ENCODE results near the gene KCNMB3.
A peak's percentile ranks its signal among the peaks of the same experiment; 100 is the strongest.
"Not testable (repeated sequence)": the region's sequence is repeated elsewhere in the genome, so short reads cannot be mapped to it uniquely, and the experiment has no call there.

The KCNMB3 gene

DNA sequence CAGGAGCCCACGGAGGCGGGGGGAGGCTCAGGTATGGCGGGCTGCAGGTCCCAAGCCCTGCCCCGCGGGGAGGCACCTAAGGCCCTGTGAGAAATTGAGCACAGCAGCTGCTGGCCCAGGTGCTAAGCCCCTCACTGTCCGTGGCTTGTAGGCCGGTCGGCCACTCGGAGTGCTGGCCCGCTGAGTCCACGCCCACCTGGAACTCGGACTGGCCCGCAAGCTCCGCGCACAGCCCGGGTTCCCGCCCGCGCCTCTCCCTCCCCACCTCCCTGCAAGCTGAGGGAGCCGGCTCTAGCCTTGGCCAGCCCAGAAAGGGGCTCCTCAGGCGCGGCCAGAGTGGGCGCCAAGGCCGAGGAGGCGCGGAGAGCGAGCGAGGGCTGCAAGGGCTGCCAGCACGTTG is 12.2 kb upstream of the KCNMB3 start:
- no peak for DNase-seq

DNA sequence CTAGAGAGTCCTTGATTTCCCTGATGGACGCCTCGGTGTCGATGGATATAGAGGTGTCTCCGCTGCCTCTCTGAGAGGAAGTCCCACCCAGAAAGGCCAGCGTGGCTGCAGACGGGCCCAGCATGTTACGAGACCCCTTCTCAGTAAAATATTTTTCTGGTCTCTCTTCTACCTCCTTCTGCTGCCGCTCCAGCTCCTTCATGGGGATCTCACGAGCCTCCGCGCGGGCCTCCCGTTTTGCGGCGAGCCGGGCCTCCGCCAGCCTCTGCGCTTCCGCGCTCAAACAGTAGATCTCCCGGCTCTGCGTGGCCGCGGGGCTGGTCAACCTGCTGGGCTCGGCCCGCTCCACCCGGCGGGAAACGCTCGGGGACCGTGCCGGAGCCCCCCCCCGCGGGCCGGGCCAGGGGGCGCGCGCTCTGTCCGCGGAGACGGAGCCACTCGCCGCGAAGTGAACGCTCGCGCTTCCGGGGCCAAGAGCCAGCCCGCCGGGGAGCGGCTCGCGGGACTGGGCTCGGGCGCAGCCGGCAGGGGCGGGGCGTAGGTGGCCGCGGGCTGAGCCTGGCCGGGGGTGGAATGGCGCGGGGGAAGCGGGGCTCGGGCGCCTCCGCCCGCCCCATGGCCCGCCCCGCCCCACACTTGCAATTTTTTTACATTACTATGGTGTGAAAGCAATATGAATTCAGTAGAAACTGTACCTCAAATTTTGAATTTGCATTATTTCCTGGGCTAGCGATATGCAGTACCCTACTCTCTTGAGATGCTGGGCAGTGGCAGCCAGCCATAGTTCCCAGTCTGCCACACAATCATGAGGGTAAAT is 10.2 kb upstream of the KCNMB3 start:
- peak; percentile 61 for DNase-seq

DNA sequence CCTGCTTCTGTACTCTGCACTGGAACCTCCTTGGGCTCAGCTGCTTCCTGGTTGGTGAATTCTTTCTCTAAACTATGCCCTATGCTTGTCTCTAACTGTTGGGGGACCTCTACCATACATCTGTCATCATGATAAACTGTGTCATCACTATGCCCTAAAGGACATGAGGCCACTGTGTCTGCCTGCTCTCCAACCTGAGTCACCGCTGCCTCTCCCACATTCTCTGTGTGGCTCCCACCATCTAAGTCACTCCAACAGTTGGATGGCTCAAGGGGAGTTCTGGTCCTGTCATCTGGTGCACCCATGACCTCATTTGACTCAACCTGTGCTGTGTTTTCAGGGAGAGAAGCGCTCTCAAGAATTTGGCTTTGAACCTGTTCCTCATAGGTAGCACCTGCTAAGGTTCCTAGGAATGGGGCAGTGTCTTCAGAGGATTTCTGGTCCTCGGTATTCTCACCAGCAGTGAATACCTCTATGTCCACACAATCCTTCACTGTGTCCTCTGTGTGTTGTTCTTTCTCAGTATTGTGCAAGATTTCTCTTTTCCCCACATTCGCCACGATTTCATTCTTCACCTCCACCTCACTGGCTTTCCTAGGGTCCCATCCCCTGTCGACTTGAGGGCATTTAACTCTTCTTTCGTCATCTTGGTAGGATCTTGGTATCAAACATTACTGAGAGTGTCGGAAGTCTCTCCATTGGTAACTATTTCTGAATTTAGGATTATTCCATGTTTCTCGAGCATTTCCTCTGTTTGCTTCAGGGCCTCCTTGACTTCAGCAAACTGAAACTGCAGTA is 9.2 kb upstream of the KCNMB3 start:
- DNase-seq, result not testable (repeated sequence)

DNA sequence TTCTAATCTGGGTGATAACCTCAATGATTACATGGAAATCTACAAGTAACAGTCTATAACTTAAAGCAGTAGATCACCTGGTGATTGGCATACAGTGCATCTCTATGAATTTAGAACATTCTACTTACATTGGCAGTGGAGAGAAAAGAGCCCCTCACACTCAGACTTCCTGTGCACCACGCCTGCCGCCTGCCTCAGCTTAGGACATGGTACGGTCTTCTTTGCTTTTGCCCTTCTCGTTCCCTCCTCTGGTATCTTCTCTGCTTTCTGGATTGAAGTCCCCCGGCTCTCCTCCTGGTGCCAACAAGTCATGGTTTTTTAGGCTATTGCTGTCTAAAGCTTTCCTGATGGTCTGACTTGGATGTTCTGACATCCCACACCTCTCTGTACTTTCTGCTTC is 7.9 kb upstream of the KCNMB3 start:
- no peak for DNase-seq

DNA sequence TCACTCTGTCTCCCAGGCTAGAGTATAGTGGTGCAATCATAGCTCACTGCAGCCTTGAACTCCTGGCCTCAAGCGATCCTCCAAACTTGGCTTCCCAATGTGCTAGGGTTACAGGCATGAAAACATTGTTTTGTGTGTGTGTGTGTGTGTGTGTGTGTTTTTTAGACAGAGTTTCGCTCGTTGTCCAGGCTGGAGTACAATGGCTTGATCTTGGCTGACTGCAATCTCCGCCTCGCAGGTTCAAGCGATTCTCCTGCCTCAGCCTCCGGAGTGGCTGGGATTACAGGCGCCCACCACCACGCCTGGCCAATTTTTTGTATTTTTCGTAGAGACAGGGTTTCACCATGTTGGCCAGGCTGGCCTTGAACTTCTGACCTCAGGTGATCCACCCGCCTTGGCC is 6.8 kb upstream of the KCNMB3 start:
- DNase-seq, result not testable (repeated sequence)

DNA sequence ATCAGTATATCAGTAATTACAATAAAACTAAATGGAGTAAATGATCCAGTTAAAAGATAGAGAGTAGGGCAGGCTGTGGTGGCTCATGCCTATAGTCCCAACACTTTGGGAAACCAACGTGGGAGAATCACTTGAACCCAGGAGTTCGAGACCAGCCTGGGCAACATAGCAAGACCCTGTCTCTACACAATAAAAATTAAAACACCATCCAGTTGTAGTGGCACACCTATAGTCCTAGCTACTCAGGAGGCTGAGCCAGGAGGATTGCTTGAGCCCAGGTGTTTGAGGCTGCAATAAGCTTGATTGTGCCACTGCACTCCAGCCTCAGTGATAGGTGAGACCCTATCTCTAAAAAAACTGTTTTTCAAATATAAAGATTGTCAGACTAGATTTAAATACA is 5.9 kb upstream of the KCNMB3 start:
- no peak for DNase-seq

DNA sequence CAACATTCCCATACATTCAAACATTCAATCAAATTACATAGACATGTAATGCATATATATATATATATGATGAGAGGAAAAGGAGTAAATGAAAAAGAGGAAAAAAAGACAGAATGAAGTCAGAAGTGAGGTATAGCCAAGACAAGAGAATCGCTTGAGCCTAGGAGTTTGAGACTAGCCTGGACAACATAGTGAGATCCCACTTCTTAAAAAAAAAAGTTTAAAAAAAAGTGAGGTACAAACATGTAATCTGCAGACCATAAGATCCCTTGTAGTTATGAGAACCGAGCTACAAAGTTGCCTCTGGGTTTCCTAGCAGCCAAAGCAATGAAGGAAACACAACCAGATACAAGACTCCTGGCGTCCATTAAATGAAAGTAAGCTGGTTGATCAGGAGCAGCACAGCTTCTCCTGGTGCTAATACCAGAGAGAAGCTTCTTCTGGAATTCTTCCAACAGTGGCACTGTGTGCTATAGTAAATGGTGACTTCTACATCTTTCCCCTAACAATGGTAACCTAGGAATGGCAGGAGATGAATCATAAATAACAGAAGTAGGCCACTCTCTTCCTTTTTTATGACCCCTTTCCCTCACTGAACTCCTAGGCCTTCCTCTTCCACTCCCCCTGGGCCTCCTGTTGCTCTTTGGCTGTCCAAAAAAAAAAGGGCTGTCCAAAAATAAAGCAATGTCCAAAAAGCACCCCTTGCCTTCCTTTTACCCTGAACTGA is 3.5 kb downstream of the KCNMB3 start:
- DNase-seq, result no peak

DNA sequence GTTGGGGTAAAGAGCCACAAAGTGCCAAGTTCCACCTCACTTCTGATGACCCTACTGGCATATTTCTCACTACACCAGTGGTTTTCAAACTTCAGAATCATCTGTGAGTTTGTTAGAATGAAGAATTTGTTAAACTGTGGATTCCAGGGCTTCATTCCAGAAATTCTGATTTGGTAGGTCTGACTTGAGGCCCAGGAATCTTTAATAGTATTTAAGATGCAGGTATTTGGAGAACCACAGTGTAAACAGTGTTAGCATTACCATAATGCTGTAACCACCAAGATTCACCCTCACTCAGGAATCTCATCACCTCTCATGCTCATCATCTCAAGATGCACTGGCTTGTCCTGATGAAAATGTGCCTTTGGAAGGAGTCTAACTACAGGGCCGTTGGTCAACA is 6.0 kb downstream of the KCNMB3 start:
- no peak for DNase-seq

DNA sequence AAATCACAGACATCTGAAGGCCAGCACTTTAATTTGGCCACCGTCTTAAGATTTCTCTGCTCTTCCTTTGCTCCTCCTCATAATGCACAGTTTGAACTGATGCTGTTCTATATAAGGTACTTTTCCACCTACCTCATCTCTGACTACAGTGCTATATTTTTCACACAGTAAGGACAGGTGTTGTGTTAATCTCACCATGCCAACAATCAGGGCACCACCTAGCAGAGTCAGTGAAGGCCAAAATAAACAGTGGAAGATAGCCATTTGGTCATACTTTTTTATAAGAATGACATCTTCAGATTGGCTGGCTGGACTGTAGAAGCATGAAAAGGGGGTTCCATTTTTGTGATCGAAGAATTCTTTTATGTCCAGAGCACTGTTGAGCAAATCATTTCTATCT is 8.1 kb downstream of the KCNMB3 start:
- DNase-seq, result not testable (repeated sequence)

DNA sequence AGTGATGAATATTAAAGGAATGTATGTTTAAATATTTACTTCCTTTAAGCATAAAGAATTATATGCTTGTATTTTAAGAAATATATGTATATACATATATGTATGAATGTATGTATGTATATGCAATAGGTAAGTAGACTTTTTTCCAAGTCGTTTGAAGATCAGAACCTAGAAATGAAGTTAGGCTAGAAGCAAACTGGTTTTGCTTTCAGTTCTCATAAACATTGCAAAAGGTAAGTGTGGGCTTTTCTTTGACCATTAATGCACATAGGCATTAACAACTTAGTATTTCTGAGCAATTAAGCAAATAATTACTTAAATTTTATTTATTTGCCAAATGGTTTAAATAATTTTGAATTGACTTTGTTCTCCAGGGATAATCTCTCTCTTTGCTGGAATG is 10.6 kb downstream of the KCNMB3 start:
- not testable (repeated sequence) for DNase-seq

DNA sequence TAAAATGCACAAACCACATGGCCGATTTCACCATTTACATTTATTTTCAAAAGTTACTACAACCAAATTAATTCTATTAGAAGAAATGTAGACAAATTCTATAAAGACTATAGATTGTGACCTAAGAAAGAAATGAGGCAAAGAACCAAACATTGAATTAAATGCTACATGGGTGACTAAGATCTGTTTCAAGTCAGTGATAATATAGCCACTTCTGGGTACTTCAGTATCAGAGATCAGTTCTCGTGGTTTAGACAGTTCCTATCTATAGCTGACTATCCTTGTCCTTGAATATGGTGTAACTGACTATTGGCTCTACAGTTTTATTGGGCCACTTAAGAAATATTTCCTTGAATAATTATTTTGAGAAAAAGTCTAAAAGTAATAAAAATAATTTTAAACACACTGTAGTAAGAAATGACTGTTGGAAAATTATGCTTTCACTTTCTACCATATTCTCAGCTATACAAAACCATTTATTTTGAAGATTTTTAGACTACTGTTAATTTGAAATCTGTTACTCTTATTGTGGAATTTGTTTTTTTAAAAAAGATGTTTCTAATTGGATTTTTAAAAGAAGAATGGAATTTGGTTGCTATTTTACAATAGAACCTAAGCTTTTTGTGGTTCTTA is 14.1 kb downstream of the KCNMB3 start:
- no peak for DNase-seq

DNA sequence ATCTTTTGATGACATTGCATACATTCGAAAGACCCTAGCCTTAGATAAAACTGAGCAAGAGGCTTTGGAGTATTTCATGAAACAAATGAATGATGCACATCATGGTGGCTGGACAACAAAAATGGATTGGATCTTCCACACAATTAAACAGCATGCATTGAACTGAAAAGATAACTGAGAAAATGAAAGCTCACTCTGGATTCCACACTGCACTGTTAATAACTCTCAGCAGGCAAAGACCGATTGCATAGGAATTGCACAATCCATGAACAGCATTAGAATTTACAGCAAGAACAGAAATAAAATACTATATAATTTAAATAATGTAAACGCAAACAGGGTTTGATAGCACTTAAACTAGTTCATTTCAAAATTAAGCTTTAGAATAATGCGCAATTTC is 16.7 kb downstream of the KCNMB3 start:
- DNase-seq, result no peak

DNA sequence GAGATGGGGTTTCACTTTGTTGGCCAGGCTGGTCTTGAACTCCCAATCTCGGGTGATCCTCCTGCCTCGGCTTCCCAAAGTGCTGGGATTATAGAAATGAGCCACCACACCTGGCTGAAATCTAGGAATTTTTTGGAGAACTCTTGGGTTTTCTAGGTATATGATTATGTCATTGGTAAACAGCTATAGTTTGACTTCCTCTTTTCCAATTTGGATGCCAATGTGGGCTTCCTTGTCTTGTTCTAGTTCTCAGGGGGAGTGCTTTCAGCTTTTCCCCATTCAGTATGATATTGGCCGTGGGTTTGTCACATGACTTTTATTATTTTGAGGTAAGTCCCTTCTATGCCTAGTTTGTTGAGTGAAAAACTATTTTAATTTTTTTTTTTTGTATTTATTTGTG is 17.9 kb downstream of the KCNMB3 start:
- no peak for DNase-seq

DNA sequence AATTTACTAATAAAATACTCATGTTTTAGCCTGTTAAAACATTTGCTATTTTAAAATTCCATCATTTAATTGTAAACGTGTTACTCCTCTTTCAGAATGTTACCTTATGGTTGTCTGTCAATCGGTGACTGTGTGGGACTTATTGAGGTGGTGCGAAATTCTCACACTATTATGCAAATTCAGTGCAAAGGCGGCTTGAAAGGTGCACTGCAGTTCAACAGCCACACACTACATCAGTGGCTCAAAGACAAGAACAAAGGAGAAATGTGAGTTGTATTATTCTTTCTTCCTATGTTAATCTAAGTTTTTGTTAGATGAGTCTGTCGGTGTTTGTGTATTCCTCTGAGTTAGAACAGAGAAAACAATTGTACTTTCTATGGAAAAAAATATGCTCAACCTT is 21.7 kb downstream of the KCNMB3 start:
- no peak for DNase-seq

DNA sequence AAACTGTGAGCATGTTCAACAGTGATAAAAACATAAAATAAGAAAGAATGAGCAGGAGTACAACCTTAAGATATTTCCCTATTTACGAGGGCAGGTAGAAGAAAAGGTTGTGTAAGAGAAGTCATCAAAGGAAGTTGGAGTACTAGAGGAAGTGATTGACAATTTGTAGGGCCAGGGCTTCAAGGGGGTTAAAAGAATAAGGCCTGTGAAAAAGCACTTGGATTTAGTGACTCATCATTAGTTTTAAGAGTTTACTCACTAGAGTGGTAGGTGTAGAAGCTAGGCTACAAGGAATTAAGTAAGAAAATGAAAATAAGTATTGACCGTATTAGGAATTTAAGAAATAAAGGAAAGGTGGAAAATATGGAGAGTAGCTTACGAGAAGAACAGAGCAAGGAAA is 23.6 kb downstream of the KCNMB3 start:
- DNase-seq, result no peak

DNA sequence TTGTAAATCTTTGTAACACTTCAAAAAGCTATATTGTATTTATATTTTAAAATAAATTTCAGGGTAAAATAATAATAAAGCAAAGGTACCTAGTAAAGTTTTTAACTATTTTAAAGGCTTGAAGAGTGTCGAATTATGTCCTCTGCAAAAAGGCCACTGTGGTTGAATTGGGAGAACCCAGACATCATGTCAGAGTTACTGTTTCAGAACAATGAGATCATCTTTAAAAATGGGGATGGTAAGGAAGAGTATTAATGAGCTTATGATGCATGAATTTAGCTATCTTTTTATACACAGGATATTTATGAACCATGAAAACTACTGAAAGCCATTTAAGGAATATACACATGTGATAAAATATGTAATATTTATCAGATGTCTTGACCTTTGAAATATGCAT is 26.3 kb downstream of the KCNMB3 start:
- no peak for DNase-seq

DNA sequence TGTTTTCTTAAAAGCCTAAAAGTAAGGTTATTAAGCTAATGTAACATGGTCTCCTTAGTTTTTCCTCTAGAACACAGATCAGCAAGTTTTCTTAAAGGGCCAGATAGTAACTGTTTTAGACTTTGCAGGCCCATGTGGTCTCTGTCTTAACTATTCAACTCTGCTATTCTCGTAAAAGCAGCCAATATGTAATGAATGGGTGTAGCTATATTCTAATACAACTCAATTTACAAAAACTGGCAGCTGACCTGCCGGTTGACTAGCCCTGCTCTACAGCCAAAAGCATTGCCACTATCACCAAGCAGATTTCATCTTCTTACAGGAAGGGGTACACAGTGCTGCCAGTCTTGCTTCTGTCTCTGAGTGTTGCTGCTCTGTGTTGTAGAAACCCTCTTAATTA is 27.4 kb downstream of the KCNMB3 start:
- no peak for DNase-seq

DNA sequence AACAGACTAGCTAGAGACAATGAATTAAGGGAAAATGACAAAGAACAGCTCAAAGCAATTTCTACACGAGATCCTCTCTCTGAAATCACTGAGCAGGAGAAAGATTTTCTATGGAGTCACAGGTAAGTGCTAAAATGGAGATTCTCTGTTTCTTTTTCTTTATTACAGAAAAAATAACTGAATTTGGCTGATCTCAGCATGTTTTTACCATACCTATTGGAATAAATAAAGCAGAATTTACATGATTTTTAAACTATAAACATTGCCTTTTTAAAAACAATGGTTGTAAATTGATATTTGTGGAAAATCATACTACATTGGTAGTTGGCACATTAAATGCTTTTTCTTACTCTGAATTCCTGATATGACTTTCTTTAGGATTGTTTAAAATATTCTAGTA is 32.7 kb downstream of the KCNMB3 start:
- not testable (repeated sequence) for DNase-seq

DNA sequence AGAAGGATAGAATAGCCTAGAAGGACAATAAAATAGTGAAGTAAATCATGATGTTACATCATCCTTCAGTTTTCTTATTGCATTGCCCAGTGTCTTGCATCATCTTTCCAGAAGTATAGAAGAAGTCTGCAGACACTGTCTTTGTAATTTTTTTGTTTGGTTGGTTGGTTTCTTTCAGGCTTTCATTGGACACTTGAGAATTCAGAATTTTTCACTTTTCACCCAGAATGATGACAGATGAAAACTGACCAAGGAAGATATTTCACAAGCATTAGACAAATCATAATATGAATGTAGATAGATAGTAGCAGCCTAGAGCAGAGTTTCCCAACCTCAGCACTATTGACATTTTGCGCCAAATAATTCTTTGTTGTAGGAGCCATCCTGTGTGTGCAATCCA is 35.4 kb downstream of the KCNMB3 start:
- DNase-seq, result not testable (repeated sequence)

DNA sequence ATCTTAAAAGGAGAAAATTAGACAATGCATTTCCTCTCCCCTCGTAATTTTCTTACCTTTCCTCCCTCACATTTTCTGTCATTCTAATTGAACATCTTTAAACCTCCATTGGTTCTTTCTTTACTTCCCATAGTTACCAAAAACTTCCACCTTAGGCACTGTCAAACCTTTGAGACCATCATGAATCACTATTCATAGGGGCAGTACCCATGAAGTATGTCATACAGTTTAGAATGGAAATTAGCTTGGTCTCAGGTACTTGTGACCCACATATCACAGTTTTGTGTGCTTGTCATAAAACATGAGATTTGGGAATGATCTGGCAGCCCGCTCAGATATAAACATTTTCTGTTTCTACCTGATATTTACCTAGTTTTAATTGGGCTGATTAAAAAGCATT is 50.1 kb downstream of the KCNMB3 start:
- no peak for DNase-seq

DNA sequence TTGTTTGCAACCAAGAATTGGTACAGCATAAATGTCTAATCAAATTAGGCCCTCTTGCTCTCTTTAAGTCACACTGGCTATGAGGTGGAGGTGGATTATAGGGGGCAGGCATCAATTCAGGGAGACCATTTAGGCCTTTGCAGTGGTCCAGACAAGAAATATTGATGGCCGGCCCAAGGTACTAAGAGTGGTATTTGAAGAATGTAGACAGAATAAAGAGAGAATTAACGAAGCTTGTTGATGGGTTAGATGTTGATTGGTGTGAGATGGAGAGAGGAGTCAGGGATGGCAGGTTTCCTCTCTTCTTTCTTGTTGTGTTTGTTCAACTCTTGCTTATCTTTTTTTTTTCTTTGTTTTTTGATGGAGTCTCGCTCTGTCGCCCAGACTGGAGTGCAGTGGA is 54.2 kb downstream of the KCNMB3 start:
- no peak for DNase-seq

DNA sequence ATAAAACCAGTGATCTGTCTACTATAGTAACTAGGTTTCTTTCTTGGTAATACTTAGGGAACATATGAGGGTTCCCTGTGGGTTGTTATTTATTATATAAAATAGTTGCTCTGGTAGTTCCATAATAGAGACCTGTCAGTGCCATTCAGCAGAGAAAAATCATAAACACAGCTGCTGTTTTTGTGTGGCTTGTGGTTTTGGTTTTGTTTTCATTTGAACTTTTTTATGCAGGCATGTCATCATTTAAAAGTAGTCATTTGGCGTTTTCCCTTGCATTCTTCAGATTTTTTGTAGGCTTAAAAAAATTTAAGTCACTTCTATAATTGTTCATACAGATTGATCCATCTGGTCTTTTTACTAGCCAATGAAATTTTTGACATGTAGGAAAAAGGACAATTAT is 54.8 kb downstream of the KCNMB3 start:
- DNase-seq, result no peak

DNA sequence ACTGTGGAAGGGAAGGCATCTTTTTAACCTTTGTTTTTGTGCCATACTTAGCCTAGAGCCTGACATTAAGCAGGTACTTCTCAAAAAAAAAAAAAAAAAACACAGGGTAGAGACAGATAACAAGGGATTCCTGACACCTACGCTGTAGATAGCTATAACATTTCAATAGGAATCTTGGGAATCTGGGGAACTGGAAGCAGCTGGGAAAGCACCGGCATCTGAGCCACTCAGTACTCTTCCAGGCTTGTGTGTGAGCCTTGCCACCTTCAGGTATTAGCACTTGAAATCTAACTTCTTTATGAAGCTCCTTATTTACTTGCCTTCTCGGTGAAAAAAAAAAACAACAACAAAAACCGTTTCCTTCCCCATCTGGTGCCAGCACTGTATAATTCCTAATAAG is 56.0 kb downstream of the KCNMB3 start:
- DNase-seq, result no peak
